Umbilical cord (tissue), 2 donors: ENCODE data around the gene VTI1A. TPM values are rescaled to one million over a fixed set of nuclear protein-coding genes. Genes with fewer than 3 reads are reported as not detected.
"Not testable (repeated sequence)": the region's sequence is repeated elsewhere in the genome, so short reads cannot be mapped to it uniquely, and the experiment has no call there.

Experiments
- DNase-seq: peaks from one replicate; pipeline ENCODE4 v3.0.0-alpha.2; 2015; ENCODE audit warnings: low spot score
- total RNA-seq: library from RNA; depleted of rRNA; stranded (reverse); fragments of >200 nt; gene quantifications from one replicate; pipeline ENCODE4 v1.2.3, GENCODE V29; 2014; ENCODE audit warnings: low replicate concordance; ENCODE audit not compliant: insufficient read depth

The VTI1A gene
- 21.9 TPM for total RNA-seq

DNA sequence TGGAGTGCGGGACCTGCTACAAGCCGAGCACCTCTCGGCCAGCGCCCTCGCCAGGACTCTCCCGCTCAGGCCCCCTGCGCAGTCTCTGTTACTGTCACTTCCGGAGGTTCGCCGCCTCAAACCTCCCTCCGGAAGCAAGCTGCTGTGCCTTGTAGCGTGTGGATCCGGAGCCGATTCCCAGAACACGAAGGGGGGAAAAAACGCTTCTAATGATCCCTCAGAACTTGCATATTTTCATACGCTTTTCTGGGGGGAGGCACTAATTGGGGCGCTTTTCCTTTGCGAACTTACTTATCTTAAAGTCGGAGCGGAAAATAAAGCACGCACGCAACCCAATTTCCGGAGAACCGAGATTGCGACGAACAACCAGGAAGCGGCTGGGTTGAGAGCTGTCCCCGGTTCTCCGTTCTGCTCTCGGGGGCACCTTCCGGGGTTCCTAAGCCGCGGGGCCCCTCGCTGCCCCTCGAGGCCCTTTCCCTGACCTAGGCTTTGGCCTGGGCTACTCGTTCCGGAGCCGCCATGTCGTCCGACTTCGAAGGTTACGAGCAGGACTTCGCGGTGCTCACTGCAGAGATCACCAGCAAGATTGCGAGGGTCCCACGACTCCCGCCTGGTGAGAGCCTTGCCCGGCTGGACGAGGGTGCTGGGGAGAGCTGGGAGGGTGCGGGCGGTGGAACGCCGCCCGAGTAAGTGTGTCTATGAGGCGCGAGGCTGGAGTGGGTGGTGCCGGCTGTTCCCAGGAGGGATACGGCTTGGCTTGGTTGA, at the start of gene VTI1A, which contains the start of gene ZDHHC6:
Gene VTI1A, plus strand, starts transcription at position 361 of the 765 bp plus-strand sequence. Its CDS starts 159 bp downstream, at position 520.
Gene ZDHHC6, minus strand, starts transcription at position 60 of the 765 bp plus-strand sequence. CDS start 1,478 bp downstream, outside the sequence.
- peak; percentile 84 for DNase-seq

DNA sequence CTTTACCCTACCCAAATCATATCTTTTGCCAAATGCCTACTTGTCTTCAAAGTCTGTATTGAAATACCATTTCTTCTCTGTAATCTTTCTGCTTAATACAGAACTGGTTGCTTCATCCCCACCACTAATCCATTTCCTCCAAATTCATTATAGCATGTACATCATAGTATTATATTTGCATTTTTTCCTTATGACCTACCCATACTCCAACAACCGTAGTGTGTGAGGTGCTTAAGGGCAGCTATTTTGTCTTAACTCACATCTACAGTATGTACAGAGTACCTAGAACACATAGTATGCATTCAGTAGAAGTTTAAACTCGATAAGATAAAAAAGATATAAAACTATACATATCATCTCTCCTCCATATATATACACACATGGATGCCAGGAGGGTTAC, 49.4 kb upstream of the VTI1A start:
- no peak for DNase-seq

DNA sequence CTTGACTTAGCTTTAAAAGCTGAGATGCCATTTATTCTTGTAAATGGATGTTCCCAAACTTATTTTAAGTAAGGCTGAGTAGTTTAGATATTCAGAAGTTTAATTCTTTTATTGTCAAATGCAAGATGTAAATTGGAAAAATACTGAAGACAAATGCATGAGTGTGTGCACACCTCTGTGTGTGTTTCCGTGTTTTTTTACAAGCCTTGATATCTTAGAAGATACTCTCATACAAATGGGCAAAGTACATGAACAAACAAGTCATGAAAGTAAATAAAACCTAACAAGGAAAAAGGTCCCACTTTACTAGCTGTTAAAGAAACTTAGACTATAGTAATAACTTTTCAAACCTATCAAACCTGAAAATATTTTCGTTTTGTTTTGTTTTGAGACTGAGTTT, 44.1 kb upstream of the VTI1A start:
- DNase-seq, result no peak

DNA sequence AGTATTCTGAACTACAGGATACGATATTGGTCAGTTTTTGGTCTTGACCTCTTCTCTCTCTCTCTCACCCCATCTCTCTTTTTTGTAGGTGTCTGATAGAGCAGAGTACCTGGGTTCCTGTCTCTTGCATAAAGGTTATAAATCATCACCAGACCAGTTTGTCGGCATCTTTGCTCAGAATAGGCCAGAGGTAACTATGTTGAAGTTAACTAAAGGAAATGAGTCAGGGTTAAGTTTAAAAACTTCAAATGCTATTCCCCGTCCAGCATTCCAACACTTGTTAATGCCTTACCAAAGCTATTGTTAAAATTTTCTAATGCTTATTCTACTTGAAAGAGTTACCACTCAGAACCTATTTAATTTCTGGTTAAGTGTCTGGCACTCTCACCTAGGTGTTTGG, 42.4 kb upstream of the VTI1A start:
- peak; percentile 5 for DNase-seq

DNA sequence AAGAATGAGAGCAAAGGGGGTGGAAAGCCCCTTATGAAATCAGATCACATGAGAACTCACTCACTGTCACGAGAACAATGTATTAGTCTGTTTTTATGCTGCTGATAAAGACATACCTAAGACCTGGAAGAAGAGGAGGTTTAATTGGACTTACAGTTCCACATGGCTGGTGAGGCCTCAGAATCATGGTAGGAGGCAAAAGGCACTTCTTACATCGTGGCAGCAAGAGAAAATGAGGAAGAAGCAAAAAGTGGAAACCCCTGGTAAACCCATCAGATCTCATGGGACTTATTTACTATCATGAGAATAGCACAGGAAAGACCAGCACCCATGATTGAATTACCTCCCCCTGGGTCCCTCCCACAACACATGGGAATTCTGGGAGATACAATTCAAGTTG, 40.2 kb upstream of the VTI1A start:
- not testable (repeated sequence) for DNase-seq

DNA sequence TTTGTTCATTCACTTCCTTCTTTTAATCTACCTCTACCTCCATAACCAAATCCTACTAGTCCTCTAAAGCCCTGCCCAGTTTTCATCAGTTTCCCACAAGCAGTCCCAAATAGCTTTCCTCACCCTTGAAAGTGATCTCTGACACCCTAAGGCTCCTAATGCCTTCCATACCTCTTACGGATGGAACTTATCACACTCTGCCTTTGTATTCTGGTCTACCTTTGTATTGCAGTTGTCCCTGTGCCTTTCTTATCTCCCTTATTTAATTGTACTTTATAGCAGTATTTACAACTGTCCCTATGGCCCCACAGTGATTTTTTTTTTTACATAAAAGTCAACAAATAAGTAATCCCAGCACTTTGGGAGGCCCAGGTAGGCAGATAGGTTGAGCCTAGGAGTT, 39.3 kb upstream of the VTI1A start:
- DNase-seq, result no peak

DNA sequence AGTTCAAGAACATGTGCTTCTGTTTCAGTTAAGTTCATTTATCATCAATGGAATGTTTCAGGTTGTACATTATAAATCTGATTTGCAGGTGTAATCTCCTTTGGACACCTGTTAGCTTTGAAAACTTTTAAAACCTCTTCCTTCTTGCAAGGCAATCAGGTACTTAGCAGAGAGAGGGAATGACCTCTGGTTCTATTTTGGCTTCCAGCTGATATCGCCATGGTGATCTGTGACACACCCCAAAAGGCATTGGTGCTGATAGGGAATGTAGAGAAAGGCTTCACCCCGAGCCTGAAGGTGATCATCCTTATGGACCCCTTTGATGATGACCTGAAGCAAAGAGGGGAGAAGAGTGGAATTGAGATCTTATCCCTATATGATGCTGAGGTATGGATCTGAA, 37.7 kb upstream of the VTI1A start:
- DNase-seq, result no peak

DNA sequence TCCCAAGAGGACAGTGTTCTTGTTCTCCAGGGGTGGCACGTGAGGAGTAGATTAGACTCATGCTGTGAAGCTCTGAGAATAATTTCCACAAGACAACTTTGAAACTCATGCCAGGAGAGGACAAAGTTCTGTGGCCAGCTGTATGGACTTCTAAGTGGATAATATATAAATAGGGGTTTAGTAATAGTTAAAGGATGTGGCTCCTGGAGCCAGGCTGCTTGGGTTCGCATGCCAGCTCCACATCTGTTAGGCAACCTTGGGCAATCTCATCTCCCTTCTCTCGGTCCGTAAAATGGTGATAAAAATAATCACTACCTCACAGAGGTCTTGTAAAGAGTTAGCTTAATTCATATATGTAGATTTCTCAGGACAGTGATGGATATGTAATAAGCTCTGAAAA, 37.3 kb upstream of the VTI1A start:
- DNase-seq, result no peak

DNA sequence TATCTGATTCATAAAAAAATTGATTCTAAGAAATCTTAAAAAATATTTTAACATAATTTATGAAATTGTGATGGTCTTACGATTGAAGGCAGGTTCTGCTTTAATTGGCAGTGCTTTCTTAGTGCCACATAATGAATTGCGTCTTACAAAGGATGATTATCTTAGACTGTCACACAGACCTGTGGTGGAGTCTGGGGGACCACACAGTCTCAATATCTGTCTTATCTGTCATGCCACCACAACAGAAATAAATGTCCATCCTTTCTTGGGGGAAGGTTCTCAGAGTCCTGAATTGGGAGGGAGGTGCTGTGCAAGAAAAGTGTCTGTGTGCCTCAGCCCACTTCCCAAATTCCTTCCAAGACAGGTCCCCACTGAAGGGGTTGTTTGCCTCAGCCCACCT, 34.3 kb upstream of the VTI1A start:
- DNase-seq, result no peak

DNA sequence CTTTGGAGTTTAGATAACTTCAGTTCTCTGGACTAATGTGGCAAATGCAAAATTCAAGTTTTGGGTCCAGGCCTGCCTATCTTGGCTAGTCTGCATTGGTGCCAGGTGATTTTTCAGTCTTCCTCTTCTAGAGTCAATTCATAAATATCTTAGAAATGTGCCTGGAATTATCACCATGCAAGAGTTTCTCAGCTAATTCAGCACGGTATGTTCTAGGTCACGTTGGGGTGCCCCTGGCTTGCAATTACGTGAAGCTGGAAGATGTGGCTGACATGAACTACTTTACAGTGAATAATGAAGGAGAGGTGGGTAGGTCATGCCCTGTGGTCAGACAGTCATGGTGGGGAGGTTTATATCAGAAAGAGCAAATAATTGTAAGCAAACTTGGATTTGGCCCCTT, 25.3 kb upstream of the VTI1A start:
- DNase-seq, result no peak

DNA sequence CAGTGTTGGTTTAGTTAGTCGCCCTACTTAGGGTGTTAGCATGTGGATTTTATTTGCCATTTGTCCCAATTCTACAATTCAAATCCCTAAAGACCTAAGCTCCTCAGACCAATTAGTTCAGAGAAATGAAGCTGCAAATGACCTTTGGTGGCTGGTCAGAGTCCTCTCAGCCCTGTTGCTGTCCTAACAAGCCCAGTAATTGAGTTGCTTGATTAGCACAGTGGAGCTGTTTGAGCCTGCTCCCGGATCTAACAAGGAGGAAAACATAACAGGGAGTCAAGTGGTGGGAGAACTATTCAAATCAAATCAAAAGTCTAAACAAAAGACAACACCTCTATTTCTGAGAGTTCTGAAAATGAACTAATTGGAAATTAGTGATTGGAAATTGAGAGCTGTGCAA, 22.4 kb upstream of the VTI1A start:
- no peak for DNase-seq

DNA sequence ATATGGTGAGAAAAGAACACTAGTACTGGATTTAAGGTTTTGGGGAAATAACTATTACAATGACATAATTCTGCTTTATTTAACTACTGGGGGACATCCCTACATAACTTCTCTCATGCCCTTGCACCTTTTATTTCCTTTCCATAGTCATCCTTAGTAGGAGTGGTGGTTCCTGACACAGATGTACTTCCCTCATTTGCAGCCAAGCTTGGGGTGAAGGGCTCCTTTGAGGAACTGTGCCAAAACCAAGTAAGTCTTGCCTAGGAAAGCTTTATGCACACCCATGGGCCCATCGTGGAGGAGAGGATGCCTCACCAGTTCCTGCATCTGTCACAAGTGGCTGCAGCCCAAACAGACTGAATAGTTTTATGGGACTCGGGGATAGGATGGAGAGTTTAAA, 20.9 kb upstream of the VTI1A start:
- no peak for DNase-seq

DNA sequence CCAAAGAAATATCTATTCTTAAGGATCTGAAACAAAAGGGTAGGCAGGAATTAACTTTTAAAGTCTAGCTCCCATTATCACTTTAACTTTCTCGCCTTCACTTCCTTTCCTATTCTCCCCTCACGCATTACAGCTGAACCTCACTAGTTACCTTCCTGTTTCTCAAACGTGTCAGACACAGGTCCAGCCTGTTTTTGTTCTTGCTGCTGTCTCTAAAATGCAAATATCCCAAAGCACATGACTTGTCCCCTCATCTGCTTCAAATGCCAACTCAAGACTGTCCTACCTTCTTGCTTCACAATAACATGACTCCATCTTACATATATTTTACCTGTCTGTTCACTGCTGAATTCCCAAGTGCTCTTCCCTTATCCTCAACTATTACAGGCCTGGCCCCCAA, 17.9 kb upstream of the VTI1A start:
- DNase-seq, result no peak

DNA sequence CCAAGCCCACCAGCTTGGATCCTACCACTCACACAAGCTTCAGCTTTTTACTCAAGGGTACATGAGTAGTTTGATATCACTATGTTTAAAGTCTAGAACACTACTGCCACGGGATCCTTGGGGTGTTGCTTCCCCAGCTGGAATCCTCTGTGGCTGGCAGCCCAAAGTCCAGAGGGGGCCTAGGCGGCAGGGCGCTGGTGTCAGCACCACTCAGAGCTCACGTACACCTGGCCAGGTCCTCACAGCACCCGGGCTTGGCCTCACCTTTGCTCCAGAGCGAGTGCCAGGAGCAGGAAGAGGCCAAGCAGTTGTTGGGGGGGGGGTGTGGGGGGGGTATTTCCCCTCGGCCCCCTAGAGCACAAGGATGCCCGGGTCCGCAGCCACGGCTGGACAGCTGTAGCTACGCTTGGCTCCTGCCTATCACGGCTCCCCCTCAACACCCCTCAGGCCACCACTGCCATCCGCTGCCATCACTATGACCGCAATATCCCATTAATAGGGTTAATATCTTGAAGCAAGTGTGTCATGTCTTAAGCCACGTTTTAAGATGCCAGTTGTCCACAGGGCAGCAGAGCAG, 17.3 kb upstream of the VTI1A start:
- no peak for DNase-seq

DNA sequence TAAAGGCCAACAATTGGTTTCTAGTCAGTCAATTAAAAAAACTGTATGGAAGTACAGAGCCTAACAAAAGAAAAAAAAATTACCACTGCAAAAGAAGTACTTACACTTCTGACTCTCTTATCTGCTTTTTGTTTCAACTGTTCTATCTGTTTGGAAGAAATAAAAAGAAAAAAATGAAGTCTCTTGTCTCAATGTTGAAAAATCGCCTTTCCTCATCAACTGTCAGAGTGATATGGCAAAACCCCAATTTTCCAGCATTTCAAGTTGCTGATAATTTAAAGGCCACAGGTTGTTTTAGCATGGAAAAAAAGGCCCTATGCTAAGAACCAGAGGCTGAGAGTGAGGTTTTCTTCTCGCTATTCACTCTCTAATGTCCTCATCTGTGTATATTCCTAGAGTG, 13.9 kb upstream of the VTI1A start:
- no peak for DNase-seq

DNA sequence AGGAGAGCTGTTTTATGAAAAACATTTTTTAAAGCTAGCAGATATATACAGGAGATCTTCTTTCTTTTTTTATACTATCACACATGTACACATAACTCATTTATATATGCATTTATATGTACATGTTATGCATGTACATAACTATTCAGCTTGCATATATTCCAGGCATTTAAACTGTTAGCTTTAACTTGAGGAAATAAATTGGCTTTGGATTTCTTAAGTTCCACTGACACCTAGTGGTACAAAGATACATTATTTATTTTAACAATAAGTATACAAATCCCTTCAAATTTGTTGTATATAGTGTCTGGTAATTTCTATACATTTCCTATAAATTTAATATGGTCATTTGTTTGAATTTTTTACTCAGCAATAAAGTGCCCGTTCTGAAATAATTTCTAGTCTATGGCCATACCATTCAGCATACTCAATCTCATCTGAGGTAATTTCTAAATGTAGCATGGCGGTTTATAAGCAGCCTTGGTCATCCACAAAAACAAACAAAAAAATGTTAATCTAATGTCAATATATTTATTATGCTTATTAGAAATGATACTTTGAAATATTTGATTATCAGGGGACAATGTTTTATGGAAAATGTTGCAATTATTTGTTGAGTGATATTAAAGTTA, 11.9 kb upstream of the VTI1A start:
- peak; percentile 28 for DNase-seq

DNA sequence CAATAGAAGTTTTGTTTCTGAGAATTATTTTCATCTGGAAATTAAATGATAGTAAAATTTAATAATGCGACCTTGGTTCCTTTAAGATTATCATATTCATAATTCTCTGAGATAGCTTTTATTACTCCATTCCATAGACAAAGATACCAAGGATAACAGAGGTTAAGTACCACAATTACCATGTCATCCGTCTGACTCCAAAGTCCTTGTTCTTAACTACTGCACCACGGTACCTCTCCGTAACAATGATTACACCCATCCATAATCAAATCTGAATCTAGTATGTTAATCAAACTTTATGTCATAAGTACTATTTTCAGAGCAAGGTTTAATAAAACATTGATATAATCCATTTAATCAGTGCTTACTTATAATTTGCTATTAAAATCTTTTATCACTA, 8.7 kb upstream of the VTI1A start:
- no peak for DNase-seq

DNA sequence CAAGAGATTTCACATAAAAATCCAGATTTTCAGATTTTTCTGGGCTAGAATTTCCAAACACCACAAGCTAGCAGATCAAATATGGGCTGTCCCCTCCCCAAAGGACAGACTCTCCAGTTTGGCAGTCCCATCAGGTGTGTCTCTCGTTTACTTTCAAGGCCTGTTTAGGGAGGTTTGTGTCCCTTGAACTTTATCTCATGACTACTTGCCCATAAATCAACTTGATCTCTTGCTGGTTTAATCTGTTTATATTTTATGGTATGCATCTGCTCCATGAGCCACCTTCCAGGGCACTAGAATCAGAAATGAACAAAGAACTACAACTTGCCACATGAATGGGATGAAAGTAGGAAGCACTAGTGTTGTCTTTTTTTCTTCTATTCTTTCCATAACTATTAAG, 5.5 kb upstream of the VTI1A start:
- no peak for DNase-seq

DNA sequence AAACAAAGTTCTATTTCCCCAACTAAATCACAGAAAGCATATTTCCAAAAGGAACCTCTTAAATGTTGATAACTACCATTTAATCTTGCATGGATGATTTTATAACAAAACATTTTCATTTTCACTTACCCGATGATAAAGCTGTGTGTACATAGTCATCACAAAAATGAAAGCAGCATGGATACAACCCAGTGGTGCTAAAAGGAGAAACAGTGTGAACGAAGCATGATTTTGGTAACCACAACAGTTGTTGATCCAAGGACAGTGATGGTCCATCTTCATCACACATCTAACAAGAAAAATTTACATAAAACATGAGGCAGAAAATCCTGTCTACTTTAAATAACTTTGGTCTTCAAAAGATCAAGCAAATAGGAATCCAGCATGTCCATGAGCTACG, 5.0 kb upstream of the VTI1A start:
- no peak for DNase-seq

DNA sequence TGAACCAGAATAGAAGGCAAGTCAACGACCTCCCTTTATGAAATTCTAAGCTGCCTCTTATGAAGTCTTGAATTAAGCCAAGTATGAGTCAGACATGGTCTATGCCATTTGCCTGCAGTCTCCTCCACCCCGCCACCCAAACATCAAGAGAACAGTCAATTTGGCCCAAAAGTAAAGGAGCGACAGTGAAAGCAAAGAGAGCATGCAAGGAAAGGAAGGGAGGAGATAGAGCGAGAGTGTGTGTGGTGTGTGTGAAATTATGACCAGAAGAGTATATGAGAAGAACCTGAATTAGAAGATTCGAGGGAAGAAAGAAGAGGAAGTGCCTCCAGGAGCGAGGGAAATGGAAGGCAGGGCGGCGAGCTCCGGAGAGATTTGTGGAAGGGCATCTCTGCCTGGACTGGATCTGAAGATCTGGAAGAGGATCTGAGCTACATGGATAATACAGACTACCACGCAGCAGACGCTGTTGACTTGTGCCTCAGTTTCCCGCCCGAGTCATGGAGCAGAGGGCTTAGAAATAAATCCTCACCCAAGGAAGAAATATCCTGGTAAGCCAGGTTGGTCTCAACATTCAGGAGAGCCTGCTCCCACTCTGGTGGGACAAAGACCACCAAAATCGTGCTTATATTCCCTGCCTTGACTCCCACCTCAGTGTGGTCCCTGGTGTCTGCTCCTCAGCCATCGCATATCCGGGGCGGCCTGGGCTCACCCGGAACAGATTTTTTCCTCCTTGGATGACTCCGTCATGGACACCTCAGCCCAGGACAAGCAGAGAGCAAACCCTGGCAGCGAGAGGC, 760 bp upstream of the VTI1A start:
- no peak for DNase-seq

DNA sequence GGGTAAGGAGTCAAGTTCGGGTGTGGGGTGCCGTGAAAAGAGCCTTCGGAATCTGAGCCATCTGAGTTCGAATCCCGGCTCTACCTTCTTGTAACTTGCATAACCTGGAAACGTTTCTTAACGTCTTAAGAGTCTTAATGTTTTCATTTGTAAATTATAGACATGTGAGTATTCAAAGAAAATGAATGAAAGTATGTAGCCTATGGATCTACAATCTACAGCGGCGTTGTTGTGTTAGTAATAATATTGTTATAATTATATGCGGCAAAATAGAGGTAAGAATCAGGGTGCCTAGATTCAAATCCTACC, 559 bp downstream of the VTI1A start:
- no peak for DNase-seq

DNA sequence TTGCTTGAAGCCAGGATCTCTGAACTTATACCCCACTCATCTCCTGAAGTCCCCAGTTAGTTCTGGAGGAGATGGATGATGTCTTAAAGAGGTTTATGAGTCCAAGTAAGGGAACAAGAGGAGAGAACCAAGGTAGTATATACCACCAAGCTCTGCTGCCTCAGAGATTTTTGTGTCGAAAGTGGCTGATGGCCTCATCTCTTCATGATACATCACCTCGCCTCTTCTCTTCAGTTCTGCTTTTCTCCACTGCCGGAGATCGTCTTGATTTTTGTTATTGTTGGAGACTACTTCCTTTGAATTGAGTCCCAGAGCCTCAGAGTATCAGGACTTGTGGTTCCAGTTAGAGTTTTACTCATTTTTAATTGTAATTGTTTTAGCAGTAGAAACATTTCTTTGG, 1.9 kb downstream of the VTI1A start:
- DNase-seq, result no peak
